ENCODE measurements around the gene GALNTL6. TPM values are rescaled to one million over a fixed set of nuclear protein-coding genes. Genes with fewer than 3 reads are reported as not detected.

The GALNTL6 gene
- total and polyA plus RNA-seq, 2 donors (not counting 1 experiment from before 2014, with no cell fraction given): not detected

GRCh38 chr4:172220679-172221078, 407.5 kb downstream of the GALNTL6 start:
- H3K27me3 ChIP-seq (ENCODE audit: control insufficient read depth, insufficient read depth, low read length): no peaks in the 10 kb centered on the region
- H3K4me1 ChIP-seq (ENCODE audit: control insufficient read depth, extremely low read depth, insufficient read depth, low read length): no peaks in the 10 kb centered on the region
- TF ChIP-seq CTCF (conservative IDR thresholded peaks at IDR 0.05 in 1 of 2, IDR thresholded peaks at IDR 0.05 in 1 of 2; ENCODE audit: low read depth in 1 of 2, low read length in 2 of 2): no peak
- no peak for TF ChIP-seq EZH2 (IDR thresholded peaks at IDR 0.05; ENCODE audit: low read length, missing control alignments)

GRCh38 chr4:172225457-172225856, 412.3 kb downstream of the GALNTL6 start:
- Histone ChIP-seq H3K27me3 (ENCODE audit: control insufficient read depth, insufficient read depth, low read length) (no peaks in the 10 kb centered on the region), H3K4me3 (replicated peaks in 1 of 4; ENCODE audit: control extremely low read depth in 1 of 4, insufficient read depth in 1 of 4, low read depth in 3 of 4, low read length in 4 of 4) (no peak overlapping the region), H3K27ac (ENCODE audit: insufficient read depth, low read length) (no peak overlapping the region), H3K9me3 (ENCODE audit: control insufficient read depth, insufficient read depth, low read depth, low read length) (no peaks in the 10 kb centered on the region), H2AFZ (ENCODE audit: low read length) (no peak overlapping the region), H3K4me1 (ENCODE audit: control insufficient read depth, extremely low read depth, insufficient read depth, low read length) (no peaks in the 10 kb centered on the region), H3K79me2 (ENCODE audit: control insufficient read depth, insufficient read depth, low read length) (no peaks in the 10 kb centered on the region), H3K36me3 (ENCODE audit: control insufficient read depth, insufficient read depth, low read length) (no peaks in the 10 kb centered on the region), H3K4me2 (ENCODE audit: extremely low read depth, insufficient read depth, low read length) (no peak overlapping the region), H4K20me1 (ENCODE audit: control insufficient read depth, extremely low read depth, insufficient read depth, low read length) (no peaks in the 10 kb centered on the region), H3K9ac (ENCODE audit: insufficient read depth, low read length) (no peak overlapping the region)
- no peak for DNase-seq (ENCODE audit: low read depth in 2 of 2)
- TF ChIP-seq CTCF (conservative IDR thresholded peaks at IDR 0.05 in 1 of 2, IDR thresholded peaks at IDR 0.05 in 1 of 2; ENCODE audit: low read depth in 1 of 2, low read length in 2 of 2) (no peak), EZH2 (IDR thresholded peaks at IDR 0.05; ENCODE audit: low read length, missing control alignments) (no peak)

More at GRCh38 chr4:172220679-172221078, 407.5 kb downstream of the GALNTL6 start:
- no peak overlapping the region for H3K9ac ChIP-seq (ENCODE audit: insufficient read depth, low read length)
- H3K4me2 ChIP-seq (ENCODE audit: extremely low read depth, insufficient read depth, low read length): no peak overlapping the region
- H2AFZ ChIP-seq (ENCODE audit: low read length): no peak overlapping the region
- H3K79me2 ChIP-seq (ENCODE audit: control insufficient read depth, insufficient read depth, low read length): no peaks in the 10 kb centered on the region
- H3K4me3 ChIP-seq (replicated peaks in 1 of 4; ENCODE audit: control extremely low read depth in 1 of 4, insufficient read depth in 1 of 4, low read depth in 3 of 4, low read length in 4 of 4): no peak overlapping the region
- no peaks in the 10 kb centered on the region for H3K36me3 ChIP-seq (ENCODE audit: control insufficient read depth, insufficient read depth, low read length)
- no peaks in the 10 kb centered on the region for H4K20me1 ChIP-seq (ENCODE audit: control insufficient read depth, extremely low read depth, insufficient read depth, low read length)
- DNase-seq (ENCODE audit: low read depth in 2 of 2): no peak
- H3K9me3 ChIP-seq (ENCODE audit: control insufficient read depth, insufficient read depth, low read depth, low read length): no peaks in the 10 kb centered on the region
- H3K27ac ChIP-seq (ENCODE audit: insufficient read depth, low read length): no peak overlapping the region

- no peak for TF ChIP-seq EZH2 (IDR thresholded peaks at IDR 0.05; ENCODE audit: low read length, missing control alignments)
- TF ChIP-seq CTCF (conservative IDR thresholded peaks at IDR 0.05 in 1 of 2, IDR thresholded peaks at IDR 0.05 in 1 of 2; ENCODE audit: low read depth in 1 of 2, low read length in 2 of 2): no peak
- Histone ChIP-seq H2AFZ (ENCODE audit: low read length) (no peak overlapping the region), H3K4me3 (replicated peaks in 1 of 4; ENCODE audit: control extremely low read depth in 1 of 4, insufficient read depth in 1 of 4, low read depth in 3 of 4, low read length in 4 of 4) (no peak overlapping the region)
Observed at GRCh38 chr4:172232966-172233365, 419.8 kb downstream of the GALNTL6 start.

More at GRCh38 chr4:172232966-172233365, 419.8 kb downstream of the GALNTL6 start:
- Histone ChIP-seq H3K27ac (ENCODE audit: insufficient read depth, low read length) (no peak overlapping the region), H3K9ac (ENCODE audit: insufficient read depth, low read length) (no peak overlapping the region), H3K27me3 (ENCODE audit: control insufficient read depth, insufficient read depth, low read length) (no peaks in the 10 kb centered on the region), H3K36me3 (ENCODE audit: control insufficient read depth, insufficient read depth, low read length) (no peaks in the 10 kb centered on the region), H3K9me3 (ENCODE audit: control insufficient read depth, insufficient read depth, low read depth, low read length) (no peaks in the 10 kb centered on the region), H3K79me2 (ENCODE audit: control insufficient read depth, insufficient read depth, low read length) (no peaks in the 10 kb centered on the region), H3K4me1 (ENCODE audit: control insufficient read depth, extremely low read depth, insufficient read depth, low read length) (no peaks in the 10 kb centered on the region), H3K4me2 (ENCODE audit: extremely low read depth, insufficient read depth, low read length) (no peak overlapping the region), H4K20me1 (ENCODE audit: control insufficient read depth, extremely low read depth, insufficient read depth, low read length) (no peaks in the 10 kb centered on the region)
- no peak for DNase-seq (ENCODE audit: low read depth in 2 of 2)
